Melanocyte of skin (primary cell): ENCODE data around the gene FBRS. TPM values are rescaled to one million over a fixed set of nuclear protein-coding genes. Genes with fewer than 3 reads are reported as not detected.

Experiments used
- small RNA-seq, 2 donors: library from RNA; depleted of rRNA; stranded (forward); fragments of <200 nt; gene quantifications; one replicate each; pipeline ENCODE3, GENCODE V24; 2012
- total RNA-seq, 2 donors: library from RNA; depleted of rRNA; stranded (reverse); fragments of >200 nt; gene quantifications; 2 replicates each; pipeline ENCODE4 v1.2.3, GENCODE V29; 2012

FBRS gene
- total RNA-seq: 10 to 100 TPM; 18.6 to 20.6 TPM

DNA sequence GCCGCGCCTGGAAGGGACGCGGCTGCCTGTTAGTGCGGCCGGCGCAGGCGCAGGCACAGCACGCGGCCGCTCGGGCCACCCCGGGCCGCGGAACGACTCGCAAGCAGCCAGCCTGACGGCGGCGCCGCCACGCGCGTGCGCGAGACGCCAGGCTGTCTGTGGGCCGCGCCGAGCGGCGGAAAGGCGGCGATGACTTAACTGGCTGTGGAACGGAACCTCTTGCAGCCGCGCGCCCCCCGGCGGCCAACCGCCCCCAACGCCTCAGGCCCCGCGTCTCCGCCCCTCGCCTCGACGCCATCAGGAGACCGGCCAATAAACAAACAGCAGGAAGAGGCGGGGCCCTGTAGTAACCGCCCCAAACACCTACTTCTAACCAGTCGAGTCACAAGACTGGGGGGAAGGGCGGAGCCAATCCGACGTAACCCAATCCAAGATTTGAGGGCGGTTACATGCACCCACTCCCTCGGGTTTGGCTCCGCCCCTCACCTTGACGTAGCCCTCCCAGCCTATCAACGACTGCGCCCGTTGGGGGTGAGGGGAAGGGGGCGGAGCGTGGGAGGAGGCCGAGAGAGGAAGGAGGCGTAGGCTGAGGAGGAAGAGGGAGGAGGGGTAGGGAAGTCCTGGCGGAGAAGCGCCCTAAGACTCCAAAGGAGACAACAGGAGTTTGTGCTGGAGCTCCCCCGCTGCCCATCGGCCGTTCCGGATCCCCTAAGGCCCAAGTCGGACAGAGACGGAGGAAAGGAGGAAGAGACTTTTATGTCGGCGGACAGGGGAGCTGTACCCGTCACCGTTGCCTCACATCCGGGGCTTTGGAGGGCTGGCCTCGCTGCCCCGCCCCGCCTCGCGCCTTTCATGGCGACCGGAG, at the start of gene FBRS:
FBRS (plus strand) TSS at position 566 of the 865 bp plus-strand sequence. CDS start 1,088 bp downstream, outside the sequence.

DNA sequence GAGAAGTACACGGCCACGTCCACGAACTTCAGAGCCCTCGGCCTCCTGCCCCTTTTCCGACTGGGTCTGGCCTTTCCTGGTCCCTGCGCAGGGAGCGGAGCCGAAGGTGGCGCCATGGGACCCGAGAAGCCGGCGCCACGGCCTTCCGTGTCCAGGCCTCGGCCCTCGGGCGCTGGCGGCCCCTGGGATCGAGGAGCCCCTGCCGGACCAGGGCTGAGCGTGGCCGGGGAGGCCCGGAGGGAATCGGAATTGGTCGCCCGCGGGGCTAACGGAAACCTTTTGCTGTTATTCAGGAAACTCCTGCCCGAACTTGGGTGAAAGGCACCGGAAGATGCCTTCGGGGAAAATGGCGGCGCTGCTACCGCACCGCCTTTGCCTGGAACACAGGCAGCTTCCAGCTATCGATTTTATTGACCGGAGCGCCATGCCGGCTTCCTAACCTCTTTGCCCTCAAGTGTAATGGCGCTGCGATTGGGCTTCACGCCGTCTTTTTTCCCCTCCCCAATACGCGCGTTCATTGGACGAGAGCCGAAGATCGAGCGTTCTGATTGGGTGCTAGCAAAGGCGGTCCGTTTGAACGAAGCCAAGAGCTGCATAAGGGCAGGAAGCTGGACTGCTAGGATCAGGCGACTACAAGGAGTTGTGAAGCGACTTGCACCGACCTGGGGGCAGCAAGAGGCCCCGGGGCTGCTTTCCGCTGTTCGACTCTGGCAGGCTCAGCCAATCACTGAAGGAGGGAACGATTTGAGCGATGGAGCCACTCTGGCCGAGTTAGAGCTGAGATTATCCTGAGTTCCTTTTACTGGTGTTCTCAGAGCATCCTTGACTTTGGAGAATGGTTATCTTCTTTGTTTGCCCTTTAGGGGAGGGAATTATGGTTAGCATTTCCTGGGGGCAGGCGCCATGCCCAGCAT, 48.0 kb upstream of the FBRS start, which contains the start of gene ZNF689:
ZNF689 (minus strand) TSS at position 464 of the 914 bp plus-strand sequence; CDS start at position 116, 348 bp downstream.

DNA sequence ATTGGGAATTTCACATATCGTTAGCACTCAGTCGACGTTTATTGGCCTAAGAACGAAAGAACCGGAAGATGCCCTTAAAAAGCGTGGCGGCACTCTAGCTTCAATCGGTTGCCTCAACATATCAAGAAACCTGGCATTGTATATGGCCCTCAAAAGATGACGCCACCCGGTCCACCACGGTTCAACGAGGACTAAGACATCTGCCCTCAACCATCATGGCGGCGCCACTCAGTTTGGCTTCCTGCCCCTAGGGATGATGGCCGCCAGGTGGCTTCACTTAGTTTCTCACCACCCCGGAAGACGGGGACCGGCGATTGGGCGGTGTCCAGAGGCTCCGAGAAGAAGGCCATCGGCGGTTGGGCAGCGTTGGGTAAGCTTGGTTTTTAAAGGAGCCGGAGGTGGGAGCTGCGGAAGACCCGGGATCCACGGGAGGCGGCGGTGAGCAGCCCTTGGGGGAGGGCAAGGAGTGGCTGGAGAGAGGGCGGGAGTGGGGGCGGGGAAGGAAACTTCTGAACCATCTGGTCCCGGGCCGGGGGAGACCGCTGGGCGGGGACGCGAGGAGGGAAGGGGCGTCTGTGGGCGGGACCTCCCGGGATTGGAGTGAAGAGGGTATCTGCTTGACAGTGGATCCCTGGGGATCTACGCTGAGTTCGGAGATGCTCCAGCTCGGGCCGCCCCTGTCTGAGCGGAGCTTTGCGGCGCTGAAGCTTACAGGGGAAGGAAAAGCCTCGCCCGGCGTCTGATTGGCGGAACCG, 7.7 kb upstream of the FBRS start, which contains the start of gene PRR14:
PRR14 (plus strand) TSS at position 592 of the 755 bp plus-strand sequence. CDS start 686 bp downstream, outside the sequence.

DNA sequence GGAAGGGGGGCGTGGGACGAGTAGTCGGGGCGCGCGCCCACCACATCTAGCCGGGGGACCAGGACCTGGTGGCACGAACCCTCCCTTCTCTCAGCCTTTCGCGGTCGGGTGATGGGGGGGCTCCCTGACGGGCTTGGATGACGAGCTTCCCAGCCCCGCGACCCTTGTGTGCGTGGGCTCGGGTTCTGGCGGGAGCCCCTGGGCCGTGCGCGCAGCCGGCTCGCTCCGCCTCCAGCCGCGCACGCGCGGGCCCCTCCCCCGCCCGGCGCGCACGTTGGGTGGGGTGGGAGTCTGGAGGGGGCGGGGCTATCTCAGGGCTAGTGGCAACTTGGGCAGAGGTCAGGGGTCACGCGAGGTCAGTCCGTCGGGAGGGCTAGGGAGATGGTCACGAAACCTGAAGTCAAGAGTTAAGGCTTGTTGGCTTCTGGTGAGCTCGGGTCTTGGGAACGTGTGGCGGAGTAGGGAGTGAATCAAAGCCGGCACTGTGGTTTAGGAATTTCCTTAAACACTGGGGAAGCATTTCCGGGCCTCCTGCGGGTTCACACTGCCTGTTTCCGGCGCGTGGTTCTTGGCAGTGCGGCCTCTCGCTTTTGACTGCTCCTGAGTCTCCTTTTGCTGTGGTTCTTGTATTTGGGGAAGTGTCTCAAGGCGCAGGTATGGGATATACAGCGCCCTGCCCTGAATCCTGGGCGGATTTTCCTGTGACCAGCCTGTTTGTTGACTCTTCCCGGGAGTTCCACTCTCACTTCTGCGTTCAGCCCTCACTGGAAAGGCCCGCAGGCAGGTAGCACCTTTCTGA, 40.8 kb downstream of the FBRS start, which contains the start of gene SRCAP:
SRCAP (plus strand) TSS at position 356 of the 799 bp plus-strand sequence. CDS start 1,654 bp downstream, outside the sequence.

Small RNA genes lying within 50 kb of the gene (small RNA-seq; reads per million reads assigned to genes)
- 0 reads per million in 2 donors for gene AC093249.1
- 0 reads per million in 2 donors for gene RNU6-1043P
- 0 reads per million in 2 donors for gene RNU6-416P
- 411 to 613 reads per million in 2 donors for gene SNORA30

Other genes with a start within 250 kb of the FBRS start
- 10 to 100 TPM; 13.4 to 52.6 TPM for gene DCTPP1, start 228.4 kb upstream of the FBRS start, total RNA-seq
- 10 to 100 TPM; 20.0 to 21.3 TPM for gene SEPHS2, start 212.6 kb upstream of the FBRS start, total RNA-seq
- not detected for gene ITGAL, start 185.7 kb upstream of the FBRS start, total RNA-seq
- gene ZNF768, start 131.9 kb upstream of the FBRS start, total RNA-seq: 10 to 100 TPM; 23.1 to 26.3 TPM
- gene ZNF747, start 123.6 kb upstream of the FBRS start, total RNA-seq: 10 to 100 TPM; 13.7 to 15.5 TPM
- gene ZNF764, start 100.1 kb upstream of the FBRS start, total RNA-seq: 1 to 10 TPM; 5.3 to 7.2 TPM
- gene ZNF688, start 86.7 kb upstream of the FBRS start, total RNA-seq: 10 to 100 TPM; 14.8 to 18.6 TPM
- 1 to 10 TPM; 6.7 to 7.9 TPM for gene ZNF785, start 72.7 kb upstream of the FBRS start, total RNA-seq
- 10 to 100 TPM in 1 of 2 donors, 1 to 10 TPM in 1; 7.6 to 79.6 TPM for gene ZNF689, start 48.0 kb upstream of the FBRS start, total RNA-seq
- gene PRR14, start 7.5 kb upstream of the FBRS start, total RNA-seq: 10 to 100 TPM in 1 of 2 donors, 1 to 10 TPM in 1; 9.3 to 17.9 TPM
- 10 to 100 TPM; 17.2 to 20.3 TPM for gene SRCAP, start 40.7 kb downstream of the FBRS start, total RNA-seq
- 10 to 100 TPM; 21.7 to 27.0 TPM for gene PHKG2, start 90.0 kb downstream of the FBRS start, total RNA-seq
- 1 to 10 TPM; 2.1 to 4.3 TPM for gene CFAP119, start 103.6 kb downstream of the FBRS start, total RNA-seq
- 10 to 100 TPM; 73.9 to 76.4 TPM for gene RNF40, start 103.9 kb downstream of the FBRS start, total RNA-seq
- 10 to 100 TPM; 10.3 to 13.4 TPM for gene ZNF629, start 128.8 kb downstream of the FBRS start, total RNA-seq
- 10 to 100 TPM; 12.7 to 25.3 TPM for gene BCL7C, start 235.6 kb downstream of the FBRS start, total RNA-seq
- under 1 TPM; 0.34 to 0.67 TPM for gene CTF1, start 238.2 kb downstream of the FBRS start, total RNA-seq